ENCODE data around the gene TGOLN2.

GRCh38 chr2:85269959-85270358 is 57.8 kb downstream of the TGOLN2 start:
- TF ChIP-seq, protein P1, sequence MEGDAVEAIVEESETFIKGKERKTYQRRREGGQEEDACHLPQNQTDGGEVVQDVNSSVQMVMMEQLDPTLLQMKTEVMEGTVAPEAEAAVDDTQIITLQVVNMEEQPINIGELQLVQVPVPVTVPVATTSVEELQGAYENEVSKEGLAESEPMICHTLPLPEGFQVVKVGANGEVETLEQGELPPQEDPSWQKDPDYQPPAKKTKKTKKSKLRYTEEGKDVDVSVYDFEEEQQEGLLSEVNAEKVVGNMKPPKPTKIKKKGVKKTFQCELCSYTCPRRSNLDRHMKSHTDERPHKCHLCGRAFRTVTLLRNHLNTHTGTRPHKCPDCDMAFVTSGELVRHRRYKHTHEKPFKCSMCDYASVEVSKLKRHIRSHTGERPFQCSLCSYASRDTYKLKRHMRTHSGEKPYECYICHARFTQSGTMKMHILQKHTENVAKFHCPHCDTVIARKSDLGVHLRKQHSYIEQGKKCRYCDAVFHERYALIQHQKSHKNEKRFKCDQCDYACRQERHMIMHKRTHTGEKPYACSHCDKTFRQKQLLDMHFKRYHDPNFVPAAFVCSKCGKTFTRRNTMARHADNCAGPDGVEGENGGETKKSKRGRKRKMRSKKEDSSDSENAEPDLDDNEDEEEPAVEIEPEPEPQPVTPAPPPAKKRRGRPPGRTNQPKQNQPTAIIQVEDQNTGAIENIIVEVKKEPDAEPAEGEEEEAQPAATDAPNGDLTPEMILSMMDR (IDR thresholded peaks at IDR 0.05; ENCODE audit: extremely low read depth in 1 of 2, insufficient read depth in 1 of 2, low read depth in 1 of 2, low read length in 2 of 2), result no peak
- TF ChIP-seq POLR2A (IDR thresholded peaks at IDR 0.05; ENCODE audit: low read depth, low read length) (peak; percentile 37), JUN (IDR thresholded peaks at IDR 0.05; ENCODE audit: borderline replicate concordance, insufficient read depth, insufficient read length, low read depth) (no peak), EZH2 (IDR thresholded peaks at IDR 0.05; ENCODE audit: borderline replicate concordance, low read depth, low read length, severe bottlenecking) (no peak), POLR2AphosphoS5 (IDR thresholded peaks at IDR 0.05; ENCODE audit: insufficient read depth, low read depth, low read length) (peak; percentile 46), MYC (IDR thresholded peaks at IDR 0.05; ENCODE audit: low read depth, low read length) (no peak)
- TF ChIP-seq, protein P2, sequence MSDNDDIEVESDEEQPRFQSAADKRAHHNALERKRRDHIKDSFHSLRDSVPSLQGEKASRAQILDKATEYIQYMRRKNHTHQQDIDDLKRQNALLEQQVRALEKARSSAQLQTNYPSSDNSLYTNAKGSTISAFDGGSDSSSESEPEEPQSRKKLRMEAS (IDR thresholded peaks at IDR 0.05; ENCODE audit: insufficient read depth, insufficient read length), result no peak

All from endothelial cell of umbilical vein (primary cell).